HG03175 (cell line): ENCODE results near the gene TMC5.

Experiments used
- ATAC-seq: cut with Tn5 transposase; IDR thresholded peaks from one replicate; pipeline ENCODE4 v1.9.1; 2021; ENCODE audit warnings: mild to moderate bottlenecking, moderate library complexity; ENCODE audit not compliant: unreplicated experiment

TMC5 gene

DNA sequence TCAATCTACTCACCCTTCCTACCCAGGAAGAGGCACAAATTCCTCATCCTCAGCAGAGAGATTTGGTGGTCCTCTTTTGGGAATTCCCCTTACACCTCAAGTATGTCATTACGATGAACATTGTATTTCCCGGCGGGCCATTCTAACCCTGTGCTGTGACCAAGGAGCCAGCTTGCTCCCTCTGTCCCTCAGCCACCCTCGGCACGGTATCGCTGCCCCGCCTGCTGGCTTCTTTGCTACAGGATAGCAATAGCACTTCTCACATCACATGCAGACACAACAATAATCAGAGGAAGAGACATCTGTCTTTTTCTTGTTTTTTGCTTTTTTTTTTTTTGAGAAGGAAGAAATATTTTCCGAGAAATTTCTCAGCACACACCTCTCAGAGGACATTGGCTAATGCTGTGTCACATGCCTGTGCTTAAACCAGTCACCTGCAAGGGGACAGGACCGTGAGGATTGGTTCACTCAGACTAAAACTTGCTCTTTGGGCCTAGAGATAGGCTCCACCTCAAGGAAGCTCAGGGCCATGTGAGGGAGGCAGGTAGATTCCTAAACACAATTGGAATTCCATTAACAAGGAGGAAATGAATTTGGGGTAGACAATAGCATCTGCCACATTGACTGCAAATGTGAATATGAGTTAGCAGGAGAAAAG lies 41.2 kb downstream of the TMC5 start:
- ATAC-seq = no peak

DNA sequence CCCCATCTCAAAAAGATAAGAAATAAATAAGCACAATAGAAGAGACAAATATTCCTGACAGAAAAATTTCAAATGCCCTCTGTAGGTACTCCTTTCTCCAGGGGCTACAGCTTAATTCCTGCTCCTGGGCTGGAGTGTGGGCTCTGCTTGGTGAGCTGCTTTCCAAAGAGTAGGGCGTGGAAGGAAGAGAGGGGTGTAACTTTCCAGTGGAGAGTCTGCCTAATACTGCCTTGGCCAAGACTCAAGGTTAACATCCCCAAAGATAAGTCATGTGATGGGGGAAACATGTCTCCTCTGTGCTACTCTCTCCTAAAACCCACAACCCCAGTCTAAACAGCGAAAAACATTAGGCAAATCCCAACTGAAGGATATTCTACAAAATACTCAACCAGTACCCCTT lies 42.7 kb downstream of the TMC5 start:
- ATAC-seq = no peak

DNA sequence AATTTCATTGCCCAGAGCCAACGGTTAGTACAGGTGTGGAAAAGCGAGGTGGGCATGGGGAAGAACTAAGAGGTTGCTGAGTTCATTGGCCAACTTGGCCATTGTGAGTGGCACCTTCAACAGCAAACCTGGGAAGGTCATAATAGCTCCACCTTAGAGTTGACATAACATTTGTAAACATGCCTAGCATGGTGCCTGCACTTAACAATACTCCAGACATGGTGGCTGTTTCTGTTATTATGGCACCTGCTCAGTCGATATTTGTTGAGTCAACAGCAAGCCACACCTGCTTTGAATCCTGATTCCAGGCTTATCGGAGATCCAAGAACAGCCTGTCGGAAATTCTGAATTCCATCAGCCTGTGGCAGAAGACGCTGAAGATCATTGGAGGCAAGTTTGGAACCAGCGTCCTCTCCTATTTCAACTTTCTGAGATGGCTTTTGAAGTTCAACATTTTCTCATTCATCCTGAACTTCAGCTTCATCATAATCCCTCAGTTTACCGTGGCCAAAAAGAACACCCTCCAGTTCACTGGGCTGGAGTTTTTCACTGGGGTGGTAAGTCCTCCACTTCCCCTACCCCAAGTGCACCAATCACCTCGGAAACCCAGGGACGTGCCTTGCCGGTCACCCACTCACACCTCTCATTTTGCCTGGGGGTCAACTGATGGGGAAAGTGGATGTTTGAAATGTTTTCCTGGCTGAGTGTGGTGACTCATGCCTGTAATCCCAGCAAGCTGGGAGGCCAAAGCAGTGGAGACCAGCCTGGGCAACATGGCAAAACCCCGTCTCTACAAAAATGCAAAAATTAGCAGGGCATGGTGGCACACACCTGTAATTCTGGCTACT lies 46.0 kb downstream of the TMC5 start:
- no peak for ATAC-seq

DNA sequence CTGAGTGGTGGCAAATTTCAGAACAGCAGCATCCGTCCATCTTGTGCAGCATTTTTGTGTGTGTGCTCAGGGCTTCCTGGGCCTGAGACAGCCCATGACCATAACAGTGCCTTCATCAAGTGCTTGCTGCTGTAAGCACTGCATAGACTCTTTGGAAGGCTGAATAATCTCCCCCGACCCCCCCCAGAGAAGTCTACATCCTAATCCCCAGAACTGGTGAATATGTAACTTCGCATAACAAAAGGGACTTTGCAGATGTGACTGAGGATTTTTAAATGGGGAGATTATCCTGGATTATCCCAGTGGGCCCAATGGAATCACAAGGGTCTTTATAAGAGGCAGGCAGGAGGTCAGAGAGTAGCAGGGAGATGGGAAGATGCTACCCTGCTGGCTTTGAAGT lies 50.6 kb downstream of the TMC5 start:
- no peak for ATAC-seq

DNA sequence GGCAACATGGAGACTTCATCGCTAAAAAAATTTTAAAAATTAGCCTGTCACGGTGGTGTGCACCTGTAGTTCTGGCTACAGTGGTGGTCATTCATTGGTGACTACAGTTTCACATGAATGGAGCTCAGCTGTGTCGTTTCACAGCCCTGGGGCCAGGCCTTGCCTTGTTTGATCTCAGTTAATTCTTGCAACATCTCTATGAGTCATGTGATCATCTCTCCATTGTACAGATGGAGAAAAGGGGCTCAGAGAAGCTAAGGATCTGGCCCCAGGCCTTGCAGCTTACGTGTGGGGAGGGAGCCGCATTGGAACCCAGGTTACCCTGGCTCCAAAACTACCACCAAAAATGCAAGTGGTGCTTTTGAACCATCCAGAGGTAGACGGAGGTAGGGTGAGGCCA lies 54.8 kb downstream of the TMC5 start:
- no peak for ATAC-seq

DNA sequence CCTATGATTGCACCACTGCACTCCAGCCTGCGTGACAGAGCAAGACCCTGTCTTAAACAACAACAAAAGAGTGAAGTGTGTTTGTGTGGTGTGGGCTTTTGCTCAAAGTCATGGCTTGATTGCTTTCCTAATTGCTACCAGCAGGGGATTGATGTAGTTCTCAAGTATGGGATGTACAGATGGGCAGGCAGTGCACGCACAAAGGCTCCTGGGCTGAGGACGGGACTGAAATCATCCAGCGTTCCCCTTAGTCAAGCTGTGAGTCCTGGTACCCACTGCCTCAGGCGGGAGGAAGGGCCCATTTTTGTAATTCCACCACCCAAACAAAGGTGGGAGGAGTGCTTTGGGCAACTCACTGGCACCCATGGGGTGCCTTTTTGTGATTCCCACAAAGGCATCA lies 56.9 kb downstream of the TMC5 start:
- ATAC-seq = no peak

DNA sequence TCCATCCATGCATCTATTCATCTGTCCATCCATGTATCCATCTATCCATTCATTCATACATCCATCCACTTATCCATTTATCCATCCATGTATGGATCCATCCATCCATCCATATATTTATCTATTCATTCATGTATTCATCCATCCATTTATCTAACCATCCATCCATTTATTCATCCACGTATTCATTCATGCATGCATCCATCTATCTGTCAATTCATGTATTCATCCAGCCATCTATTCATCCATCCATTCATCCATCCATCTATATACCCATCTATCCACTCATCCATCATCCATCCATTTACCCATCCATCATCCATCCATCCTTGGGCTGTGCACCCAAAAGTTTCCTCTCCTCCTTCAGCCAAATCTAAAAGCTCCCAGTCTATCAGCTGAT lies 60.8 kb downstream of the TMC5 start:
- no peak for ATAC-seq

DNA sequence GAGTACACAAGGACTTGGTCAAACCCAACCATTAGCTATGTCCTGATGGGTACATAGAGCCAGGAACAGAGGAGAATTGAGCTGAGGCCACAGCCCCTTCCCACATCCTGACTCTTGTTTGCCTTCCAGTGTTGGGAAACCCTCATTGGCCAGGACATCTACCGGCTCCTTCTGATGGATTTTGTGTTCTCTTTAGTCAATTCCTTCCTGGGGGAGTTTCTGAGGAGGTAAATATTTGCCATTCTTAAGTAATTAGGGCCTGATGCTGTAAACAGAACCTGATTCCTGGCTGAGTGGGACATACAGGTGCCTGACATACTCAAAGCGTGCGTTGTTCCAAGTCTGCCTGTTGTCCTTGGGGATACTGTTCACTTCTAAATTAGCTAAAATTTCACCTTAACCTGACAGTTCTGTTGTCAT lies 61.6 kb downstream of the TMC5 start:
- ATAC-seq = no peak

DNA sequence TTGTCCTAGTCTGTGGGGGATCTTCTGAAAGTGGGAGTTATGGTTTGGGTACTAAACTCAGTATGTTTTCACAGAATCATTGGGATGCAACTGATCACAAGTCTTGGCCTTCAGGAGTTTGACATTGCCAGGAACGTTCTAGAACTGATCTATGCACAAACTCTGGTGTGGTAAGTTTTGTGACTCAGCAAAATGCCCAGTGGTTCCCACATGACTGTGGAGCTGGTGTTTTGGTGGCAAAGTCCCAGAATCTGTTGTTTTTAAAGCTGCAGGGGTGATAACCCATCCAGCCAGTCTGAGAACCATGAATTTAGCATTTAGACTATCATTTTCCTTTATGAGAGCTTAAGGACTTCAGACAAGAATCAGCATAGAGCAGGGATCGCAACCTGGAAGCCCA lies 63.6 kb downstream of the TMC5 start:
- ATAC-seq = no peak

DNA sequence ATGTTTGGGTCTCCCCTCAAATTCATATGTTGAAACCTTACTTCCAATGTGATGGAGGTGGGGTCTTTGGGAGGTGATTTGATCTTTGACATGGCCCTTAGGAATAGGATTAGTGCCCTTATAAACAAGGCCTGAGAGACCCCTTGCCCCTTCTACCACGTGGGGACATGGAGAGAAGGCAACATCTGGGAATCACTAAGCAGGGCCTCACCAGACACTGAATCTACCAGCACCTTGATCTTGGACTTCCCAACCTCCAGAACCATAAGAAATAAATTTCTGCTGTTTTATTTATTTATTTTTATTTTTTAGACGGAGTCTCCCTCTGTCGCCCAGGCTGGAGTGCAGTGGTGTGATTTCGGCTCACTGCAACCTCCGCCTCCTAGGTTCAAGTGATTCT lies 64.1 kb downstream of the TMC5 start:
- no peak for ATAC-seq

DNA sequence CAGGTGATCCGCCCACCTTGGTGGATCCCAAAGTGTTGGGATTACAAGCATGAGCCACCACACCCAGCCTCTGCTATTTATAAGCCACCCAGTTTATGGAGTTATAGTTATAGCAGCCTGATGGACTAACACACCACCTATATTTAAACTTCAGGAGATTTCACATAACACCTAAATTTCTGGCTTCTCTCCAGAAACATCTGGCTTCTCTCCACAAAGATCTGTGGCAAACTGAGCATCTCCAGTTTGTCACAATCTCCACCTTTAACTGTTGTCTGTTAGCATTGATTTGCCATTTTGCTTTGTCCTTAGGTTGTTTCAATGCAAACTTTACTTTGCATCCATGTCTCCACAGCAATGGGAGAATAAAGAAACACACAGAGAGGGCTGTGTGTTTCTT lies 64.6 kb downstream of the TMC5 start:
- ATAC-seq = no peak

DNA sequence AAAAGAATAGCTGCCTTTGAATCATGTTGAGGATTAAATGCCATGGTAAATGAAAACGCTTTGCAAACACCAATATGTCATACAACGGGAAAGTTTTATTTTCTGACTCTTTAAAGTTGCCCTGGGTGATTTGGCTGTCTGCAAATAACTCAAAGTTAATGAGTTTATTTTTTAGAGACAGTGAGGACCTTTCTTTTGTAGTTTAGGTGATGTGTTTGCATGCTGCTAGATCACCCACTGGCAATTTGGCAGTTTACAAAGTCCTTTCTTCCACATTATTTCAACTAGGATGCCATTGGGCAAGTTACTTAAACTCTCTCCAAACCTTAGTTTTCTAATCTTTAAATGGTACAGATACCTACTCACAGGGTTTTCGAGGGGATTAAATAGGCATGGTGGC lies 66.4 kb downstream of the TMC5 start:
- ATAC-seq = no peak

DNA sequence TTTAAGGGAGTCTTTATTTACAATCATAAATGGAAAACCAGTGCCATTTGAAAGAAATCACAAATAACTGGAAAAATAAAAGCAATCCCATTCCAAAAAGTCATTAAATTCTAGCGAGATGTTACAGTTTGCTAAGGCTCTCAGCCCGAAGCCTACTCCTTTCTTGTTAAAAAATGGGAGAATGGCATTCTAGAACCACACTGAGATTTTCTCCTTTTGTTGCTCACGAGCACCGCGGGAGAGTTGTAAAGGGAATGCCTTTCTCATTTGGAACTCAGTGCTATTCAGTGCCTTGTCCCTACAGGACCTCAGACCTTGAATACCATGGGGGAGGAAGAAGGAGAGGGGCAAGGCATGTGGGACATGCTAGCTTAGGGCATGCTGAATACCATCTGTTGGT lies 67.9 kb downstream of the TMC5 start:
- no peak for ATAC-seq

DNA sequence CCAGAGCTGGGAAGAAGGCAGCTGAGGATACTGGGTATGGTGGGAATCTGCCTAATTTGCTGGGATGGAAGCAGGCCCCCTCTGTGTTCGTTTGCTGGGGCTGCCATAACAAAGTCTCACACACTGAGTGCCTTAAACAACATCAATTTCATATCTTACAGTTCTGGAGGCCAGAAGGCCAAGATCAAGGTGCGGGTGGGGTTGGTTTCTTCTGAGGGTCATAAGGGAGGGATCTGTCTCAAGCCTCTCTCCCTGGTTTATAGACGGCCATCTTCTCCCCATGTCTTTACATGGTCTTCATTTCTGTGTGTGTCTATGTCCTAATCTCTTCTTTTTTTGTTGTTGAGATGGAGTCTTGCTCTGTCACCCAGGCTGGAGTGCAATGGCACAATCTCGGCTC lies 68.4 kb downstream of the TMC5 start:
- ATAC-seq = no peak

DNA sequence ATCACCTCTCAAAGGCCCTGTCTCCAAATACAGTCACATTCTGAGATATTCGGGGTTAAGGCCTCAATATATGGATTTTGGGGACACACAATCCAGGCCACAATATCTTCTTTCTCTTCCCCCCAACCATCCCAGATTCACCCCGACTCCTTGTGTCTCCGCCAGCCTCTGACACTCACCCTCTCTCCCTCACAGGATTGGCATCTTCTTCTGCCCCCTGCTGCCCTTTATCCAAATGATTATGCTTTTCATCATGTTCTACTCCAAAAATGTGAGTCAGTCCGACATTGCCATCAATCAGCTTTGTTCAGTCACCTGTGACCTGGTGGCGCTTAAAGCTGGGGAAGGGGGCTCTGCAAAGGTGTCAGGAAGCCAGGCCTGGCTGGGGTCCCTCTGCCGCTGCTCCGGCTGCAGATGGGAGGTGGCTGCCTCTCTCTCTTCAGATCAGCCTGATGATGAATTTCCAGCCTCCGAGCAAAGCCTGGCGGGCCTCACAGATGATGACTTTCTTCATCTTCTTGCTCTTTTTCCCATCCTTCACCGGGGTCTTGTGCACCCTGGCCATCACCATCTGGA lies 69.2 kb downstream of the TMC5 start:
- ATAC-seq = no peak

DNA sequence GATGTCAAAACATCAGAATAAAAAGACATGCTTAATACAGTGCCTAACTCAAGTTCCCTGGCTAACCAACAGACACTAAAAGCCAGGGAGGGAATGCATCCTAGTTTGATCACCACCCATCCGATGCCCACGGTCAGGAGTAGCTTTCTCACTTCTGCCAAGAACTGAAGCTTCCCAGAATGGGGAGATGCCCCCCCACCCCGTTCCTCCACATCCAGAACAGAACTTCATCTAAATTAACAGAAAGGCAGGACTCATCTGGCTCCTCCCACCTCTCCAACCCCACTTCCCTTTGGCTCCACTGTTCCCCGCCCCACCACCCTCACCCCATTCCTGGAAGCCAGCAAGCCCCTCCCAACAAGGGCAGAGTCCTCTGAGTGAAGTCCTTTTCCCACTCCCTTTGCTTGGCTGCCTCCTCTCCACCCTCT lies 70.5 kb downstream of the TMC5 start:
- no peak for ATAC-seq

DNA sequence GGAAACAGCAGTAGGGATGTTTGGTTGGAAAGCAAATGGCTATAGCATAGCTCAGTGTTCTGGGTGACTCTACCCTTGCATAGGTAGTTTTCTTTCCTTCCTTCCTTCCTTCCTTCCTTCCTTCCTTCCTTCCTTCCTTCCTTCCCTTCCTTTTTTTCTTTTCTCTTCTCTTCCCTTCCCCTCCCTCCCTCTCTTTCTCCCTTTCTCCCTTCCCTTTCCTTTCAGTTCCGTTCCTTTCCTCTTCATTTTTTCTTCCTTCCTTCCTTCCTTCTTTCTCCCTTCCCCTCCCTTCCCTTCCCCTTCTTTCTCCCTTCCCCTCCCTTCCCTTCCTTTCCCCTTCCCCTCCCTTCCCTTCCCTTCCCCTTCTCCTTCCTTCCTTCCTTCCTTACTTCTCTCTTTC lies 72.9 kb downstream of the TMC5 start:
- no peak for ATAC-seq

DNA sequence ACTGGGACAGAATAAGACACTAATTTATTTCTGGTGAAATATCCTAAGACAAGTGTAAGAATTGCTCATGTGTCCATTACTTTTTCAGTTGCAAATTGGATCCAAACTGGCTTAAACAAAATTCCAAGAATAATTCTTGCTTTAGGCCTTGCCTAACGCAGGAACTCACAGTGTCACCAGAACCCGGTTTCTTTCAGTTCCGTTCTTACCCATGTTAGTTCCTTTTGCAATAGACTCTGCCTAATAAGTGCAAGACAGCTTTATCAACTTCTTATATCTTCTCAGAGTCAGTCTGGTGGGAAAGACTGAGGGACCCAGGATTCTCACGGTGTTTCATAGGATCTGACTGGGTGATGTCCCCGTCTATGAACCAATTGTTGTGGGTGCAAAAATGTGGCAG lies 79.5 kb downstream of the TMC5 start:
- ATAC-seq = no peak

DNA sequence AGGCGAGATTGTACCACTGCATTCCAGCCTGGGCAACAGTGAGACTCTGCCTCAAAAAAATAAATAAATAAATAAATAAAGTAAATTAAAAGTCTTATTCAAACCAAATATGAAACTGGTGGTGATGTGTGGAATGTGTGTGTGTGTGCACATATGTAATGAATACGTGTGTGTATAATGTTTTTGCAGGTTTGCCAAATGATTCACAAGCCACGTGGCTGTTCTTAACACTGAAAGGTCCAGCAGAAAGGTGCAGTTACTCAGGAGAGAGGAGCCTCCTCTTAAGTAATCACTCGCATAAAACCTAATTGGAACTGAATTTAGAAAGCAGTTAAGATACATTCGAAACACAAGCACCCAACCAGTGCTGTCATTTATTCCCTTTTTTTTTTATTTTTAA lies 81.3 kb downstream of the TMC5 start:
- ATAC-seq = no peak

DNA sequence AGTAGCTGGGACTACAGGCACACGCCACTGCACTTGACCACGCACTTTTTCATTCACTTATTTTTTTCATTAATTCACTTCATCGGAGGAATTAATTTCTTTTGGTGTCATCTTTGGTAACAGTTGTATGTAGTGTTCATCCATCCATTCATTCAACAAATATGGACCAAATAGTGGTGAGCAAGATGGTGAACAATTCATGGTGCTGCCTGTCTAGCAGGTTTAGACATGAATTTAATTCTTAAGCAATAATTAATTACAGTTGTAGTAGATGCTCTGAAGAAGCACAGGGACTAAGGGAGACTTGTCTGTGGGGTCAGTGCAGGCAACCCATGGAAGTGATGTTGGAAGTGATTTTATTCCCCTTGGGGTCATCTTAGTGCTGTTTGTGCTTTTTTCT lies 81.8 kb downstream of the TMC5 start:
- no peak for ATAC-seq

DNA sequence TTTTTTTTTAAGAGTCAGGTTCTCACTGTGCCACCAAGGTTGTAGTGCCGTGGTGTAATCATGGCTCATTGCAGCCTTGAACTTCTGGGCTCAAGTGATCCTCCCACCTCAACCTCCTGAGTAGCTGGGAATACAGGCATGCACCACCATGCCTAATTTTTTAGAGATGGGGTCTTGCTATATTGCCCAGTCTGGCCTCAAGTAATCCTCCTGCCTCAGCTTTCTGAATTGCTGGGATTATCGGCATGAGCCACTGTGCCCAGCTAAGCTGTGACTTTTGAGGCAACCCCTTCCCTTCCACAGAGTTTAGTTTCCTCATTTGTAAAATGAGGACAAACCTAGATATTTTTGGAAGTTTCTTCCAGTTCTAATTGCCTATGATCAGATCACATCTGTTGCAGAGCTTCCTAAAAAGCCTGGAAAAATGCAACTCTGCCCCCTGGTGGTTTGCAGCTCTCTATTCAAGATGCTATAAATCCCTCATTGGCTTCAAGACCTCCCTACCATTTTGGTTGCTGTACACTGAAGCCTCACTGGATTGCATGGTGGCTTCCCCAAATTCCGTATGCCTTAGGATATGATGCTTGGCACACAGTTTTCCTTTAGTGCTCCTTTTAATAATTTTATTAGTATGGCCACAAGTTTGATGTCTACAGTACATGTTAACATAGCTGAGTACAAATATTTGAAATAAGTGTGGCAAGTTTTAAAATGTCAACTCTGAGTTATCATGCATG lies 84.9 kb downstream of the TMC5 start:
- no peak for ATAC-seq
